Activated CD8-positive, alpha-beta T cell treated with anti-CD3 and anti-CD28 coated beads for 36 hours (primary cell): ENCODE measurements around the gene KLHL2. TPM values are rescaled to one million over a fixed set of nuclear protein-coding genes. Genes with fewer than 3 reads are reported as not detected.
A peak's percentile ranks its signal among the peaks of the same experiment; 100 is the strongest.

Experiments used
- ATAC-seq: fragments of 200-7000 bp; cut with Tn5 transposase; one replicate; pipeline ENCODE4 v1.10.0; 2021; ENCODE audit warnings: mild to moderate bottlenecking, moderate library complexity
- CTCF ChIA-PET: fragments of 350-600 bp; sonication (Branson Sonifier 250); formaldehyde crosslinking; loops from one replicate; lab custom pipeline; 2021; ENCODE audit warnings: antibody characterized with exemption; lab: Charles Lee
- POLR2A ChIA-PET: fragments of 350-600 bp; sonication (Branson Sonifier 250); formaldehyde crosslinking; loops from one replicate; lab custom pipeline; 2021; ENCODE audit warnings: antibody characterized with exemption; lab: Charles Lee
- DNase-seq: peaks from one replicate; pipeline ENCODE4 v3.0.0-alpha.2; 2020
- H3K27ac Mint-ChIP-seq: one replicate; pipeline ENCODE4 v1.8.0; 2021; ENCODE audit warnings: mild to moderate bottlenecking, mixed read lengths
- H3K27me3 Mint-ChIP-seq: one replicate; pipeline ENCODE4 v1.8.0; 2021; ENCODE audit warnings: mixed read lengths
- H3K36me3 Mint-ChIP-seq: one replicate; pipeline ENCODE4 v1.8.0; 2021; ENCODE audit warnings: low read depth, mixed read lengths
- H3K4me1 Mint-ChIP-seq: one replicate; pipeline ENCODE4 v1.8.0; 2021; ENCODE audit warnings: low read depth, mixed read lengths
- H3K4me3 Mint-ChIP-seq: one replicate; pipeline ENCODE4 v1.8.0; 2021; ENCODE audit warnings: mild to moderate bottlenecking, moderate library complexity, mixed read lengths
- H3K9me3 Mint-ChIP-seq: one replicate; pipeline ENCODE4 v1.8.0; 2021; ENCODE audit warnings: mixed read lengths
- intact Hi-C: fragments of 100-400 bp; cut with micrococcal nuclease; formaldehyde crosslinking; loops from one replicate; pipeline ENCODE4 v1.10.0; 2022
- total RNA-seq, 2 experiments: library from RNA; stranded (reverse); gene quantifications; one replicate each; pipeline ENCODE4 v1.2.3, GENCODE V29; 2021
- TF ChIP-seq, protein P1 (sequence below): fragments of 200-600 bp; IDR thresholded peaks from one replicate; pipeline ENCODE4 v1.8.0; 2022; ENCODE audit warnings: antibody characterized with exemption, mild to moderate bottlenecking

KLHL2 gene
- total RNA-seq, 2 experiments from 2014 or later: 24.5 to 29.4 TPM

DNA sequence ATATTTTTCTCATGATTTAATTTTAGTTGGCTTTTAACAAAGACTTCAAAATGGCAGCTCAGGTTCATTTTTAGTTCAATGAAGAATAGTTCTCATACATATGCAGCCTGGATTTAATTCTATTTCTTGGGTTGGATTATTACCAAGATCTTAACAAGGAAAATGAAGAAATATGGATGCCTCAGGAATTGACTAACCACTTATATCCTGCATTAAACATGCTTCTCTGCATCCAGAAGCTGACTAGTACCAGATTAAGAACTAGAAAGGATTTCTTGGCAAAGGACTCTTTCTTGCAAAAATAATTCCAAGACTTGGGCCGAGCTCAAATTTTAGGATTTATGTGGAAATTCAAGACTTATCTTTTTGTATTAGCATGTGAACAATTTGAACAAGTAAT is 5.6 kb upstream of the KLHL2 start:
- Mint-ChIP-seq H3K27me3 (no peaks in the 10 kb centered on the region), H3K9me3 (no peaks in the 10 kb centered on the region), H3K4me1 (peaks cover 48% of the 10 kb centered on the region), H3K36me3 (no peaks in the 10 kb centered on the region), H3K4me3 (no peak overlapping the region), H3K27ac (no peak overlapping the region)
- intact Hi-C loops: loop anchor here (5.0 to 10.0 kb wide), 2 partner anchors 63 to 70 kb away; no protein-coding TSS in a partner anchor
- DNase-seq (no peak), ATAC-seq (no peak)
- ChIA-PET CTCF (interaction anchor here (0.9 to 2.7 kb wide), 2 partner anchors 71 to 126 kb away, joined by 4 to 12 read pairs; partner anchors contain the start of gene MSMO1), POLR2A (no interaction called here)
- TF ChIP-seq, protein P1, sequence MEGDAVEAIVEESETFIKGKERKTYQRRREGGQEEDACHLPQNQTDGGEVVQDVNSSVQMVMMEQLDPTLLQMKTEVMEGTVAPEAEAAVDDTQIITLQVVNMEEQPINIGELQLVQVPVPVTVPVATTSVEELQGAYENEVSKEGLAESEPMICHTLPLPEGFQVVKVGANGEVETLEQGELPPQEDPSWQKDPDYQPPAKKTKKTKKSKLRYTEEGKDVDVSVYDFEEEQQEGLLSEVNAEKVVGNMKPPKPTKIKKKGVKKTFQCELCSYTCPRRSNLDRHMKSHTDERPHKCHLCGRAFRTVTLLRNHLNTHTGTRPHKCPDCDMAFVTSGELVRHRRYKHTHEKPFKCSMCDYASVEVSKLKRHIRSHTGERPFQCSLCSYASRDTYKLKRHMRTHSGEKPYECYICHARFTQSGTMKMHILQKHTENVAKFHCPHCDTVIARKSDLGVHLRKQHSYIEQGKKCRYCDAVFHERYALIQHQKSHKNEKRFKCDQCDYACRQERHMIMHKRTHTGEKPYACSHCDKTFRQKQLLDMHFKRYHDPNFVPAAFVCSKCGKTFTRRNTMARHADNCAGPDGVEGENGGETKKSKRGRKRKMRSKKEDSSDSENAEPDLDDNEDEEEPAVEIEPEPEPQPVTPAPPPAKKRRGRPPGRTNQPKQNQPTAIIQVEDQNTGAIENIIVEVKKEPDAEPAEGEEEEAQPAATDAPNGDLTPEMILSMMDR: no peak

DNA sequence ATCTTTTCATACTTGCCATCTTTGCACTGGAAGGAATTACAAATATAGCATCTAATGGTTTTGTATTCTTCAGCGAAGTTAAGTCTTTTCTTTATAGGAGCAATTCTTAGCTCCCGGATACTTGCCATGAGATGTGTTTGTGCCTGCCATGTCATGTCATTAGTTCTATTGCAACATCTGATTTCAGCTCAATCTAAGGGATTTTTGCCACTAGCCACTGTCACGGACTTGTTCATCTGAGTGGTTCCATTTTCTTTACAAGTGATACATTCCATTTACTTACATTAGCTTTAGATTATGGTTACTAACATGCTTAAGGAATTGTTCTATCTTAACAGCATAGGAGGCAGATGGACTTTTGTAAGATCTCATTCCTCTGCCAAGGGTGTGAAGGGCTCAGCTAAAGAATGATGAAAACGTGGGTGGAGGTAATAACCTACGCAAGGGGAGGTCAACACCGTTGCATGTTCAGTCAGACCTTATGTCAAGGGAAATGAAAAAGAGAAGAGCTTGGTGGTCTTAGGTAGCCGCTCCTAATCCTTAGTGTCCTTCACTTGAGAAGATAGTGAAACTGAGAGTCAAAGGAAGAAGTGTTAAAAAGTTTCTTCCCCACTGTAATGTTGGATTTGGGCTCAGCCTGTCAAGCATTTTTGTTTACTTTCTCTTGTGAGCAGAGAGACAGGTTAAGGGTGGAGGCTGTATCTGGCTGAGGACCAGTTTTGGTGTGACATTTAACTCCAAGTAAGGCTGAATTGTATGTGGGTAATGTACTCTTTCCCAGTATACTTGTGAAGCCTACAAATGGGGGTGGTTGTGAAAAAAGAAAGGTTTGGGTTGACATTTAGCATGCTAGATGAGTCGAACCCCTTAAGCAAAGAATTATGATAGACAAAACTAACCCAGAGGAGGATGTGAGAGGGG is 3.6 kb upstream of the KLHL2 start:
- DNase-seq (peak; percentile 45), ATAC-seq (peak; percentile 61)
- ChIA-PET CTCF (interaction anchor here (0.6 to 2.7 kb wide), 5 partner anchors 73 to 289 kb away, joined by 3 to 12 read pairs (median 4); no protein-coding TSS in a partner anchor), POLR2A (interaction anchor here (0.5 to 0.7 kb wide), 2 partner anchors 121 to 124 kb away, joined by 3 read pairs; partner anchors contain the start of gene MSMO1)
- intact Hi-C loops: loop anchor here (5.0 to 10.0 kb wide), 2 partner anchors 61 to 72 kb away; no protein-coding TSS in a partner anchor
- Mint-ChIP-seq H3K27ac (peak overlapping the region; percentile 80), H3K4me1 (peaks cover 46% of the 10 kb centered on the region), H3K4me3 (peak overlapping the region; percentile 49), H3K36me3 (no peaks in the 10 kb centered on the region), H3K27me3 (no peaks in the 10 kb centered on the region), H3K9me3 (no peaks in the 10 kb centered on the region)
- TF ChIP-seq, protein P1: no peak

DNA sequence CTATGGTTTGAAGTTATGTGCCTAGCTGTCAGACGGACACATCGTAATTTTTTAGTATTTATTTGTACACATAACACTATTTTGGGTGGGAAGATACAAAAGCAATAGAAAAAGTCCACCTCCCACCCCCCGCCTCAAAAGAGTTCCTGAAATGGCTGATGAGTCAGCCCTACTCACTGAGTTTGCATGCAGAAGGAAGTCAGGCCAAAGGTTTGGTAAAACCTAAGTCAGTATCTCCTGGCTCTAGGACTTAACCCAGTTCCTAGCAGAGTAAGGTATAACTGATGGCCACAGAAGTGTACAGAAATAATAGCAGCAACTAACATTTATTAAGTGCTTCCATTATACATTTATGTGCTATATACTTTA is 2.9 kb upstream of the KLHL2 start:
- TF ChIP-seq, protein P1: no peak
- H3K4me1 Mint-ChIP-seq: peaks cover 46% of the 10 kb centered on the region
- POLR2A ChIA-PET: interaction anchor here (0.5 kb wide), 1 partner anchor 123 kb away, joined by 3 read pairs; the partner anchor contains the start of gene MSMO1
- H3K4me3 Mint-ChIP-seq: peak overlapping the region; percentile 49
- intact Hi-C loops: loop anchor here (5.0 to 10.0 kb wide), 2 partner anchors 60 to 72 kb away; no protein-coding TSS in a partner anchor
- CTCF ChIA-PET: interaction anchor here (0.6 to 1.4 kb wide), 3 partner anchors 91 to 288 kb away, joined by 3 to 4 read pairs (median 4); partner anchors contain the start of gene TMEM192
- H3K27ac Mint-ChIP-seq: peak overlapping the region; percentile 80
- H3K9me3 Mint-ChIP-seq: no peaks in the 10 kb centered on the region
- no peaks in the 10 kb centered on the region for H3K27me3 Mint-ChIP-seq
- peaks cover 3% of the 10 kb centered on the region for H3K36me3 Mint-ChIP-seq
- DNase-seq (peak; percentile 54), ATAC-seq (peak; percentile 29)

DNA sequence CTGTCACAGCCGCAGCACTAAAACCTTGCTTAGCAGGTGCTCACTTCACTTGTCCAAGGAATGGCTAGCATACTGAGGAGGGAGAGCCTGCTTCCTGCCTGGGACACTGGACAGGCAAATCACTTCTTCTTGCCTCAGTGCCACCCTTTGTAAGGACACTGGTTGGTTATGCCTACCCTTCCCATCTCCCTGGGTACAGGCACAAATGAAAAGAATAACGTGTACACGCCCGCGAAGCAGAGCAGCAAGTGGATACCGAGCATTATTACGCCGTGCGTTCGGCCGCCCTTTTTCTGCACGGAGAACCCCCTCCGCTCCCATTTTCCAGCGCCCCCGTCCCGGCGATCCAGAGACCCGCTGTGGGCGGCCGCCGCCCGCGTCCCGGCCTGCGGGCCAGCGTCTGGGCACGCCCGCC is 338 bp upstream of the KLHL2 start:
- no peak for ATAC-seq
- peak overlapping the region; percentile 80 for H3K4me3 Mint-ChIP-seq

More for the DNA sequence above, 338 bp upstream of the KLHL2 start:
- POLR2A ChIA-PET: interaction anchor here (1.7 kb wide), 1 partner anchor 120 kb away, joined by 4 read pairs; the partner anchor contains the start of gene MSMO1
- DNase-seq: peak; percentile 37
- intact Hi-C loops: loop anchor here (5.0 to 10.0 kb wide), 2 partner anchors 58 to 120 kb away; partner anchors contain the start of gene MSMO1
- Mint-ChIP-seq H3K27ac (peak overlapping the region; percentile 82), H3K4me1 (peaks cover 62% of the 10 kb centered on the region), H3K9me3 (no peaks in the 10 kb centered on the region), H3K27me3 (no peaks in the 10 kb centered on the region), H3K36me3 (peaks cover 3% of the 10 kb centered on the region)
- CTCF ChIA-PET: no interaction called here
- TF ChIP-seq, protein P1: no peak
